Measurements from ENCODE around the gene AKT1.

DNA sequence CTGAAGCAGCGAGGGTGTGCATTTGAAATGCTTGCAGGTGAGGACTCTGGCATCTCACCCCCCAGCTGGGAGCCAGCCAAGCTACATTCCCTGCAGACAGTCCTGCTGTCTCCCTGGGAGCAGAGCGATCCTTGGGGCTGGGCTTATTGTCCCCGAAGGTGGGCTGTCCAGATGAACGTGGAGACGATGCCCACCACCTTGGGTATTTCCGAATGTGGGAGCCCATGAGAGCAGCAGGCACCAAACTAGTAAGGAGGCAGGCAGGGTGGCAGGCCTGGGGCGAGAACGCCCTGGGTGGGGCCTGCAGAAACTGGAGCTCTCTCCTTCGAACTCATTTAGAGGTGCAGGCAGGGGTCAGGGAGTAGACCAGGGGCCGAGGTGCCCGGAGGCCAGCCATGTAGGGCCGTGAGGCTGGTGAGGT lies 23.8 kb upstream of the AKT1 start:
- TF ChIP-seq POLR2A (IDR thresholded peaks at IDR 0.05) (no peak), POLR2AphosphoS5 (IDR thresholded peaks at IDR 0.05; ENCODE audit: insufficient read depth in 1 of 2, low read depth in 1 of 2) (no peak)
- TF ChIP-seq, protein P1, sequence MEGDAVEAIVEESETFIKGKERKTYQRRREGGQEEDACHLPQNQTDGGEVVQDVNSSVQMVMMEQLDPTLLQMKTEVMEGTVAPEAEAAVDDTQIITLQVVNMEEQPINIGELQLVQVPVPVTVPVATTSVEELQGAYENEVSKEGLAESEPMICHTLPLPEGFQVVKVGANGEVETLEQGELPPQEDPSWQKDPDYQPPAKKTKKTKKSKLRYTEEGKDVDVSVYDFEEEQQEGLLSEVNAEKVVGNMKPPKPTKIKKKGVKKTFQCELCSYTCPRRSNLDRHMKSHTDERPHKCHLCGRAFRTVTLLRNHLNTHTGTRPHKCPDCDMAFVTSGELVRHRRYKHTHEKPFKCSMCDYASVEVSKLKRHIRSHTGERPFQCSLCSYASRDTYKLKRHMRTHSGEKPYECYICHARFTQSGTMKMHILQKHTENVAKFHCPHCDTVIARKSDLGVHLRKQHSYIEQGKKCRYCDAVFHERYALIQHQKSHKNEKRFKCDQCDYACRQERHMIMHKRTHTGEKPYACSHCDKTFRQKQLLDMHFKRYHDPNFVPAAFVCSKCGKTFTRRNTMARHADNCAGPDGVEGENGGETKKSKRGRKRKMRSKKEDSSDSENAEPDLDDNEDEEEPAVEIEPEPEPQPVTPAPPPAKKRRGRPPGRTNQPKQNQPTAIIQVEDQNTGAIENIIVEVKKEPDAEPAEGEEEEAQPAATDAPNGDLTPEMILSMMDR (IDR thresholded peaks at IDR 0.05), result no peak
